GM18517 (cell line): ENCODE measurements around the gene PFKFB4.
"Not testable (repeated sequence)": the region's sequence is repeated elsewhere in the genome, so short reads cannot be mapped to it uniquely, and the experiment has no call there.

ENCODE experiments used
- ATAC-seq: cut with Tn5 transposase; IDR thresholded peaks from one replicate; pipeline ENCODE4 v1.9.1; 2021; ENCODE audit warnings: mild to moderate bottlenecking, moderate library complexity; ENCODE audit not compliant: unreplicated experiment

Gene PFKFB4

DNA sequence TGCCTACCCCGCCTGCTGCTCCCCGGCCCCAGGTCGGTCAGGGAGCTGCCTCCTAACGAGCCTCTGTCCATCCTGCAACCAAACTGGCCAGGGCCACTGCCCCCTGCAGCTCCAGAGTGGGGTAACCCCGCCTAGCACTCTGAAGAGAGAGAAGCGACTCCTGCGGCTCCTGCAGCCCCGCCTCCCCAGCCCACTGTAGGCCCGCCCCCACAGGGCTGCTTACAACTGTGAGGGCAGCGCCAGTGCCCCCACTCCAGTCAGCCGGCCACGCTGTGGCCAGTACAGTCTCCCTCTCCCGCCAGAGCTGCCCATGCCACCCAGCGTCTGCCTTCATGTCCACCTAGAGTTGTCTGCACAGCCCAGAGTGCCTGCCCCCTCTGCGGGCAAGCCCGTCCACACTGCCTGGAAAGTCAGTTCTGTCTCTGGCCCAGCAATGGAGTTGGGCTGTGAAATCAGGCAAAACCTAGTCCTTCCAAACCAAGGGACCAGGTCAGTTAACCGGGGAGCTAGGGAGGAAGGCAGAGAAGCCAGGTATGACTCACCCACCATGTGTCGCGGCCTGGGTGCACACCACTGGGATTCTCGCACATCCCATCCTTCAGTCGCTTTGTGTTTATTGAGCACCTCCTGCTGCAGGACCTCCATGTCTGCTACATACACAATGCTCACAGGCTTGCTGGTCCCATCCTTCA lies 4.6 kb upstream of the PFKFB4 start:
- no peak for ATAC-seq

DNA sequence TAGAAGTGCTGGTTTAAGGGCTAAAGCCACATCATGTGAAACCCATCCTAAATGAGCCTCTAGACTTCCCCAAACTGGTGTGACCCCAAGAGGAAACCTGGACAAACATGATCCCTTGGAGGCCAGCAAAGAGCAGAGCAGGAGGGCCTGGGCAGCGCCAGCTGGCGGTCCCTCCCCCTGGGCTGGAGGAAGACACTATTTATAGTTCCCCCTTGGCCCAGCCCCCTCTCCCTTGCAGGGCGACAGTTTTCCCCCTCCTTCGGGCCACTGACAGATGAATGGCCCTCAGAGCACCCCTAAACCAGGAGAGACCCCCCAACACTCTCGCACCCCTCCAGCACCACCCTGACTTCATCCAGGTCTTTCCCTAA lies 4.0 kb upstream of the PFKFB4 start:
- no peak for ATAC-seq

DNA sequence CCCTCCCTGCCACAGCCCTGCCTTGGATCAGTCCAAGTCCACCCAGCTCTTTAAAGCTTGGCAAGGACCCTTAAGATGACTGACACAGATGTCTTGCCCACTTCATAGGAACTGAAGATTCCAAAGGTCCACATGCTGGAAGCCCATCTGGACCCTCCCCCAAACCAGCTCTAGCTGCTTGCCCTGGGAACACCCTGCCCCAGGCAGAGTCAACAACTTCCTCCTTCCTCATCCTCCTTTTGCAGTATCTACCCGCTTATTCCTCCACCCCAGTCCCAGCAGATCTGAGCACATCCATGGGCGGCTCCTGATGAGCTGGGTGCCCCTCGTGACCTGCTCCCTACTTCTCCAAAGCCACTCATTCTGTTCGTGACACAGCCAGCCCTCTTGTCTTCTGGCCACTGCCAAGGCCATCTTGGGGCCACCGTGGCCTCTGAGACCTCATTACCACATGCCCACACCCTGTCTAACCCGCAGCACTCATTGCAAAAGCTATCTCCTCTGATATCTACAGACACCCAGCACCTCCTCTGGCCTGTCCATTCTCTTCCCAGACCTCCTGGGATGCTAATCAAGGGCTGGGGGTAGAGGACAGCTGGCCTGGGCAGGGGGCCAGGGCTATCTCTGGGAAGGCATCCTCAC lies 2.0 kb upstream of the PFKFB4 start:
- ATAC-seq = no peak

DNA sequence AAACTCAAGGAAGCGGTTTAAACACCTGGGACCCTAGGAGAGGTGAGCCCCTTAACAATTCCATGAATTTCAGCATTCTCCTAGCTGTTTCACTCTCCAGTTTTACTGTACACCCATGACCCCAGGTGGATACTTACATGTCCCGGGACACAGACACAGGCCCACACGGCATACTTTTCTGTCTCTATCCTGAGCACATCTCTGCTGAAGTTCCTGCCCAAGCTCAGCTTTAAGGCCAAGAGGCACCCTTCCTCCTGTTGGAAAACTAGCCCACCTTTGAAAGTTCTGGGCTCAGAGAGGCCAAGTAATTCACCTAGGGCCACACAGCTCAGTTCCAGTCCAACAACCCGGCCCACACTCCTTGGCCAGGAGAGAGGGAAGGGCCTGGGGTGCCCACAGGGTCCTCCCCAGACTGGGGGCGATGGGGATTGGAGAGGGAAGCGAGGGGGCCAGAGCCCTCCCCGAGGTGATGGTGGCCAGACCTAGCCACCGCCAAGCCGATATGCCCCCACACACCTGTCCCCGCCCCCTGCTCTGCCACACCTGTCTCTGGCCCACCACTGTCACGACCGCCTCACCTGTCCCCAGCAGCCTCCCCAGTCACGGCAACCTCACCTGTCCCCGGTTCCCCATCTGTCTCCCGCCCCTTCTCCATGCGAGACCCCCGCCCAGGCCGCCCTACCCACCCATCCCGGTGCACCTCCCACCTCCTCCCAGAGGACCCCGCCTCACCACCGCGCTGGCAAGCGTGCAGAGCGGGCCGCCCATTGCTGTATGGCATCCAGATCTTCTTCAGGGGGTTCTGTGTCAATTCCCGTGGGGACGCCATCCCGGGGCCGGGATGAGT lies 431 bp downstream of the PFKFB4 start:
- ATAC-seq = no peak

DNA sequence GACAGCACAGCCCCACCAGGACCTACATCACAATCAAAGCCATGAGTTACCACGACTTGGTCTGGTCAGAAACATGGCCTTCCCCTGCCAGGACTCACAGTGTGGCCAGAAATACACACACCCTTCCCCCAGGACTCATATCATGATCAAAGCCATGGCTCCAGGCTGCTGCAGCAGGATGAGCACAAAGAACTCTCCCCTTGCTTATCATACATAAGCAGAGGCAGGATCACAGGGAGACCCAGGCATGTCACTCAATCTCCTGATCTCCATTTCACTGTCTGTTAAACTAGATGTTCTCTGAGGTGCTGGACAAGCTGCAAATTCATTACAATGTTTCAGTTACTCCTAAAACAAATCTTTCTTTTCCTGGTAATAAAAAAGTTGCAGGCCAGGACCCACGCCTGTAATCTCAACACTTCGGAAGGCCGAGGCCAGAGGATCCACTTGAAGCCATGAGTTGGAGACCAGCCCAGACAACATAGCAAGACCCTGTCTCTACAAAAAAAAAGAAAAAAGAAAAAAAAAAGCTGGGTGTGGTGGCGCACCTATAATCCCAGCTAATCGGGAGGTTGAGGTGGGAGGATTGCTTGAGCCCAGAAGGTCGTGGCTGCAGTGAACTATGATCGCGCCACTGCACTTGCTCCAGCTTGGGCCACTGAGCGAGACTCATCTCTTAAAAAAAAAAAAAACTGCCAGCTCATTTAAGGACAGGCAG lies 1.2 kb downstream of the PFKFB4 start:
- ATAC-seq = no peak

DNA sequence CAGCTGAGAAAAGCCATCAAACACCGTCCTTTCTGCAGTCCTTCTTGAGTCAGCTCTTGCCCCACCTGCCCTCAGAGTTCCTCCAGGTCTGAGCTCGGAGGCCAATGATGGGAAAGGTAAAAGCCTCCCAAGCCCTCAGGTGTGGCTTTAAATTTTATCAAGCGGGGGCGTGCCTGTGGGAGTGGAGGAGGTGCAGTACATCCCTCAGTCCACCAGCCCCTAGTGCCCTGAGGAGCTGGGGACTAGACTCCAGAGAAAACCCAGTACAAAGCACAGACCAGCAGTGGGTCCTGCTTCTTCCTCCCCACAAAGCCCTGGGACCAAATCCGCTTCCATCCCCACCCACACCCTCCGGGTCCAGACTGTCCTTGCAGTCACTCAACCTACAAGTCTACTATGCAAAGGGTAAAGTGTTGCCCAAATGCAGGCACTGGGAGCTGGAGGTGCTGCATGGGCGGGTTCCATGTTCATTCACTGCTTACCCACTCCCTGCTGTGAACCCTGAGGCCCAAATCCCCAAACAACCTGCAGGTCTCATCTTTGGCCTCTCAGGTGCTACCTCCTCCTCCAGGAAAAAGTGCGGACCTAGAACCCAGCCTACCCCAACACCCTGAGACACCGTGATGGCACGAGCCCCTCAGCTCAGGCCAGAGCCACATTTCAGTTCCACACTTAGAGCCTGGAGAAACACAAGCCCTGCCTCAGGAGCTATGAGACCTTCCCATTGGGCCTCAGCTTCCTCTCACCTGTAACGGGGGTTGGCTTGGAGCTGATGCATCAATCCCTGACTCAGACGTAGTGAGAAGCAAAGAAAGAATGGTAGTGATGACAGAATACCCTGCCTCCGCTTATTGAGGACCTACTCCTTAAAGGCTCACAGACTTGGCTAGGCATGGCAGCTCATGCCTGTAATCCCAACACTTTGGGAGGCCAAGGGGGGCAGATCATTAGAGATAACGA lies 2.4 kb downstream of the PFKFB4 start:
- ATAC-seq = no peak

DNA sequence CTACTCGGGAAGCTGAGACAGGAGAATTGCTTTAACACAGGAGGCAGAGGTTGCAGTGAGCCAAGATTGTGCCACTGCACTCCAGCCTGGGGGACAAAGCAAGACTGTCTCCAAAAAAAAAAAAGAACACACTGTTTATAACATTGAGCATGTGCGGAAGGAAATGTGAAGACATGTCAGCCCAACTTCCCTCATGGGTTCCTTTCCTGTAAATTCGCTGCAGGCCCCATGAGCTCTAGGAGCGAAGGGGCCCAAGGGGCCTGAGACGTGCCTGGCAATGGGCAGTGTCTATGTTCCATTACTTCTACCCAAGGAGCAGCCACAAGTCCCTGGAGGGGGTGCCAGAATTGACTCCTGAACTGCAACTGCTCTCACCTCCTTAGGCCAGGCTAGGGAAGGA lies 3.2 kb downstream of the PFKFB4 start:
- no peak for ATAC-seq

DNA sequence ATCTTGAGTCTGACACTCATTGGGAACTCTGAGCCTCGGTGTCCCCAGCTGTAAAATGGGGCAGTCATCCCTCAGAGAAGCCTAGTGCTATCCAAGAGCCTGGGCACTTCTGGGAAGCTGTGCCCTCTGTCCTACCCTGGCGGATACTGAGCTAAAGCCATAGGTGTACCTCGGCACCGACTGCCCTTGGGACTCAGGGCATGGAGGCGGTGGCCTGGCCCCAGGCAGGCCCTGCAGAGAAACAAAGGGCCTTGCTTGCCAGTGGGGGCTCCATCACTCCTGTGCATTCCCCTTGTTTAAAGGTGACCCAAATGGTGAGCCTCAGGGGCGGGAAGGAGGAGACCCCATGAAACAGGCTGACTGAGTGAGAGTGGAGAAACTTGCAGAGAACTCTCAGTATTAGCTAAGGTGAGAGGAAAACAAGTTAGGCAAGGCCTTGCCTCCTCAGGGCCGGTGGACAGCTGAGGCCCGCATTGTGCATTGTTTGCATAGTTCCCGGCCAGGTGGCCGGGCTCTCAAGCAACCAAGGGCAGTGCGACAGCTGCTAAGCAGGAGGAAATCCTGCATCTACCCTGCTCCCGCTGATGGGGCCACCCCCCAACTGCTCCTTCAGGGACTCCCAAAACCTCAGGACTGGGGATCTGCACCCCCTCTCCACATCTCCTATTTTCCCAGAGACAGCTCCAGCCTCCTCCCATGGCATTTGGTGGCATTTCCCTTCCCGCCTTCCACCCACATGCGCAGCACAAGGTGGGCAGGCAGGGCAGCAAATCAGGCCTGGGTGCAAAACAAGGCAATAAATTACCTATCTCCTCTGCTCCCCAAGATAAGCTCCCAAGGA lies 4.3 kb downstream of the PFKFB4 start:
- ATAC-seq = no peak

DNA sequence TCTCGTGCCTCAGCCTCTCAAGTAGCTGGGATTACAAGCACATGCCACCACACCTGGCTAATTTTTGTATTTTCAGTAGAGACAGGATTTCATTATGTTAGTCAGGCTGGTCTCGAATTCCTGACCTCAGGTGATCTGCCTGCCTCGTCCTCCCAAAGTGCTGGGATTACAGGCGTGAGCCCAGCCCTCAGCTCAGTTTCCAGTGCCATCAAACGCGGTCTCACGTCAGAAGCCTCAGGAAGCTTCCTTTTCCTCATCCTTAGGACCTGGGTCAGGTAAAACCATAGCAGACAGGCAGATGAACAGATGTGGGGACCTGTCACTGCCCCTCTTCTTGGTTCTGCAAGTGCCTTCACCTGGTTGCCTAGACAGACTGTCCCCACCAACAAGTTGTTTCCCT lies 5.0 kb downstream of the PFKFB4 start:
- ATAC-seq = not testable (repeated sequence)

DNA sequence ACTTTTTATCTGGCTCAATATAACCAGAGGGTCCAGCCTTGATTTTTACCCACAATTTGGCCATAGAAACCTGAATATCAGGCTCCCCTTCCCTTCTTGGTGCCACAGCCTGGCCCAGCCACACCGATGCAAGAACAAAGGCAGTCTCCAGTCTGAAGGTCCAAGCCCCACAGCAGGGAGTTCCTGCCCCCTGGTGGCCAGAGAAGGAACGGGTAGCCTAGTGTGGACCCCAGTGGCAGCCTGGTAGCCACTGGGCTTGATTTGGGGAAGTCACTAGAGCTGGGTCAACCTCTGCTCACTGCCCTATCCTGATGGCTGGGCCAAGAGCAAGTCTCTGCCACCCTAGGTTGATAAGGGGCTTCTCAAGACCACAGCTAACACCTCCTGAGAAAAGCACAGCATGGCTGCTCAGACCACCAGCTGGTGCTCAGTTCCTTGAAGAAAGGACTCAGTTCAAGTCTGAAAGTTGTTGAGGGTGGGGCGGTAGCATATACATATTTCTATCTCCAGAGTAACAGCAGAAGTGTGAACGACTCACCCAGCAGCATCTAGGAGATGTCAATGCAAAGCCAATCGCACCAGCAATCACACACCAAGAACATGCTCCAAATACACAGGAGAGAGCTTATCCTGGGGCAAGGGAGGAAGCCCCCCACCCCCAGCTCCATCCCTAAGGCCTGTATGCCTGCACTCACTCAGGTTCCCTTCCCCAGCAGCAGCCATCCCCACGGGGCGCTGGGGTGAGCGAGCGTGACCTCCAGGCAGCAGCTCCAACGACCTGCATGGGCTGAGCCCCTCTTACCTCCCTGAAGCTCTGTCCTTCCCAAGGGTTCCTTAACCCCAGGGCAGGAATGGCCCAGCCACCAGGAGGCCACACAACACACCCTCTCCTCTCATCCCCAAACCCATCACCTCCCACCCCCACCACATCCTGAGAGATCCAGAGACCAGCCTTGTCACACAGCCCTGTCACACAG lies 7.6 kb downstream of the PFKFB4 start:
- ATAC-seq = no peak

DNA sequence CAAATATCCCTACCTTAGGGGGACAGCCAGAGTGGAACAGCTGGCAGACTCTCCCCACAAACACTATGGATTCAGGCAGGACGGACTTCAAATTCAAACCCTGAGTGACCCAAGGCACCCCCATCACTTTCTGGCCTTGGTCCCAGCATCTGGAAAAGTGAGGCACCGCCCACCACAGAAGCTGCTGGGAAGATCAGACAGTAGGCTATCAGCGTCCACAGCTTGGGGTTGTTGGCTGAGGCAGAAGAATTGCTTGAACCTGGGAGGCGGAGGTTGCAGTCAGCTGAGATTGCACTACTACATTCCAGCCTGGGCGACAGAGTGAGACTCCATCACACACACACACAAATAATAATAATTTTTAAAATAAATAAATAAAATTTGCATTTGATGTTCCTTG lies 8.5 kb downstream of the PFKFB4 start:
- no peak for ATAC-seq

DNA sequence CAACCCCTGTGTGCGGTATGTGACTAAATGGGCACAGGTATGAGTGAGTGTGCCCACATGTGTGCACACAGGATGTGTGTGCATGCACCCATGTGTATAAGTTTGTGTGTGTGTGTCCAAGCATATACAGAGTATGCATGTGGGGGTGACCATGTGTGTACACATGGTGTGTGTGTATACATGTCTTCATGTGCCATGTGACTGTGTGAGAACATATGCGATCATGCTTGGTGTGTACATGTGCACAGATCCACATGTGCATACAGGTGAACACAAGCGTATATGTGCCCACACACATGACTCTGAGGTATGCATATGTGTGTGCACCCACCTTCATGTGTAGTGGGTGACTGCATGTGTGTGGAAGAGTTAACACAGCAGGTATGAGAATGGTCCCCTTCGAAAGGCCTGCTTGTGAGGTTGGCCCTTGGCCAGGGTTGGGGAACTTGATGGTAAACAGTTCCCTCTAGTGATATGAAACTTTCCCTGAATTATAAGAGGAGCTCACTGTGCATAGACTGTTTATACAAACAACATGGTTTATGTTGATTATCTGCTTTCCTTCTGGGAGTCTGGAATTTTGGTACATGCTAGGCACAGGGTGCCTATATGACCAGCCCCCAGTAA lies 10.3 kb downstream of the PFKFB4 start:
- ATAC-seq = no peak

DNA sequence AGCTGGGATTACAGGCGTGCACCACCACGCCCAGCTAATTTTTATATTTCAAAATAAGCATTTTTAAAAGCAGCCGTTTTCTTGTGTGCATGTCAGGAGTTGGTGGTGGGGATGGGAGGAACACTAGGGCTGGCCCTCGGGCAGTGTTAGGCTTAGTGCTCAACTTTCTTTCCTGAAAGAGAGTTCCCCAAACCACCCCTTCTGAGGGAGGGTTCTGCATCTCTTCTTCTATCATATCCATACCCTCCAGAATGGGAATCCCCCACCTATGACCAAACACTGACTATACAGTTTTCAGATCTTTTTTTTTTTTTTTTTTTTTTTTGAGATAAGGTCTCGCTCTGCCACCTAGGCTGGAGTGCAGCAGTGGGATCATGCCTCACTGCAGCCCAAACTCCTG lies 12.5 kb downstream of the PFKFB4 start:
- no peak for ATAC-seq

DNA sequence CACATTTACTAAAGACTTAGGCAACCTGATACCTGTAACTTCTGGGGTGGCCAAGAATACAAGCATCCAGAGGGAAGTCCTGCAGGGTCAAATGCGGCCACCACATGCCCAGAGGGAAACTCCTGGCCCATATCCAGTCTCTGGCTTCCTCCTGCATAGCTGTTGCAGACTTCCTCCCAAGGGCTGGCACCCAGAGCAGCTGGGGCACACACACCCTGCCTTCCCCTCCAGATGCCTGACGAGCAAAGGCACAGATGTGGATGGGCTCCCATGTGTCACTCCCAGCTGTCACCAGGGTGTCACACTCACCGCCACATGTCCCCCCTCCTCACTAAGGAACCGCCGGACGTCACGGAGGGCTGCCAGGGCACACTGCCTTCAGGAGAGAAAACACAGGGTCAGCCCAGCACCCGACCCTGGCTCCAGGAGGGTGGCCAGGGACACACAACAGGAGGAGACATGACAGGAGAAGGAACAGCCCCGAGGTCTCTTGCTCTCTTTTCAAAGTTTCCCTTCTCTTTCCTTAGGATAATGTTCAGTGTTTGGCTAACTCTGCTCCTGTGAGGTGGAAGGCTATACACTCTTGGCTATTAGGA lies 13.2 kb downstream of the PFKFB4 start:
- no peak for ATAC-seq

DNA sequence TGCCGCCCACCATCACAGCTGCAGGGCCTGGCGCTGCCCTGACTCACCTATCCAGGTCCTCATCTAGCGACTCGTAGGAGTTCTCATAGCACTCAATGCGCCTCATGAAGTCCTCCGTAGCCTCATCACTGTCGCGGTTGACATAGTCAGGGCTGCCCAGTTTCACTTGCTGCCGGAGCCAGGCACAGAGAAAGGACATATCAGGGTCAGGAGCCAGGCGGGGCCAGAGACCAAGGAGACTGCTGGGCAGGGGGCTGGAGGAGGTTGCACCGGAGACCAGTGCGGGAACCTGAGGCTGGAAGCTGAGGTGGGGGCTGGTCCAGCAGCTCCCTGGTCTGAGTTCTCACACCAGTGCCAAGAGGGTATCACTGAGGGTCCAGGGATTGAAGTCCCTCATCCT lies 18.2 kb downstream of the PFKFB4 start:
- ATAC-seq = no peak

DNA sequence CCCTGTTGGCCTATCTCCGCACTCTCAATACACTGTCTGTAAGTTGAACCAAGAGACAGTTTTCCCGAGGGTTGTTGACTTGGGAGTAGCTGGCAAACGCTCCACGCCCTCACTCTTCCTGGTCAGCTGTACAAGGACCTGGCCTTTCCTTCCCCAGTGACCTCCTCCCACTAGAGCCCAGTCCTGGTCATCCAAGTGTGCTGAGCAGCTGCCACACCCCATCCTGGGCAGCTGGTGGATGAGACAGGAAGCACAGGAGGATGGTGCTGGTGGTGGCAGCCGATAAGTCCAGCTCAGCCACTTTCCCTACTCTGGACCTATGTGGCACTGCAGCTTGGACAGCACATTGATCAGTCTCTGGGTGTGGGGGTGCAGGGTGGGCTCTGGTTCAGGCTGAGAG lies 19.8 kb downstream of the PFKFB4 start:
- ATAC-seq = no peak

DNA sequence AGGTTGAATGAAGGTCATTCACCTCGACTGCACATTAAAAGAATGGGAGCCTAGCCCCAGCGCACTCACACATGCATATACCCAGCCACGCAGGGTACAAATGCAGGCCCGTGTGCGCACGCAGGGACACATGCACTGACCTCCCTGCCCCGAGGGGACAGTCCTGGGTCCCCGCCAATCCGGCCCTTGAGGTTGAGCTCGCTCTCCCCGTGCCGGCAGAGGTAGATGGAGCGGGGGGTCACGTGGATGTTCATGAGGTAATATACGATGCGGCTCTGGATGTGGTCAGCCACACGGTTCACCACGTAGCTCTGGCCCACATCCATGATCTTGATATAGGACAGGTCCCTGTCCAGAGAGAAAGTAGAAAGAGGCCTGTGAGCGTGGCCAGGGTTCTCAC lies 20.5 kb downstream of the PFKFB4 start:
- ATAC-seq = no peak
